ENCODE measurements around the gene SNX3. TPM values are rescaled to one million over a fixed set of nuclear protein-coding genes. Genes with fewer than 3 reads are reported as not detected.

Gene SNX3
- polyA plus RNA-seq, 2 donors: 149 to 178 TPM

GRCh38 chr6:108222504-108222903 lies 38.3 kb downstream of the SNX3 start:
- peaks cover 2 to 6% of the 10 kb centered on the region in 2 donors for H3K36me3 ChIP-seq (ENCODE audit: control insufficient read depth in 2 of 2, insufficient read depth in 2 of 2, low read length in 1 of 2)
- H3K4me1 ChIP-seq (ENCODE audit: control insufficient read depth in 2 of 2, insufficient read depth in 2 of 2, low read length in 1 of 2): no peaks in the 10 kb centered on the region
- H3K4me3 ChIP-seq (ENCODE audit: low read depth in 1 of 2, low read length in 2 of 2): no peak overlapping the region
- H3K27me3 ChIP-seq (ENCODE audit: control insufficient read depth in 1 of 2, insufficient read depth in 2 of 2, low read length in 2 of 2): no peaks in the 10 kb centered on the region
- H3K27ac ChIP-seq (ENCODE audit: low read depth in 2 of 2, low read length in 1 of 2): no peak overlapping the region
- H3K9me3 ChIP-seq (ENCODE audit: control insufficient read depth in 2 of 2, insufficient read depth in 1 of 2, low read depth in 1 of 2, low read length in 1 of 2): no peaks in the 10 kb centered on the region
- WGBS, 2 donors: 50 to 52% methylated on average over 1 of the region's 1 CpG

GRCh38 chr6:108222064-108222463 lies 38.8 kb downstream of the SNX3 start:
- 91 to 93% methylated on average over 2 of the region's 2 CpGs for WGBS, 2 donors
- H3K36me3 ChIP-seq (ENCODE audit: control insufficient read depth in 2 of 2, insufficient read depth in 2 of 2, low read length in 1 of 2): peaks cover 2 to 6% of the 10 kb centered on the region in 2 donors
- H3K27ac ChIP-seq (ENCODE audit: low read depth in 2 of 2, low read length in 1 of 2): no peak overlapping the region

GRCh38 chr6:108211671-108212070 lies 49.2 kb downstream of the SNX3 start:
- no peaks in the 10 kb centered on the region for H3K27me3 ChIP-seq (ENCODE audit: control insufficient read depth in 1 of 2, insufficient read depth in 2 of 2, low read length in 2 of 2)
- H3K4me3 ChIP-seq (ENCODE audit: low read depth in 1 of 2, low read length in 2 of 2): no peak overlapping the region
- H3K4me1 ChIP-seq (ENCODE audit: control insufficient read depth in 2 of 2, insufficient read depth in 2 of 2, low read length in 1 of 2): no peaks in the 10 kb centered on the region
- WGBS, 2 donors: 72 to 73% methylated on average over 2 of the region's 2 CpGs
- no peak overlapping the region for H3K27ac ChIP-seq (ENCODE audit: low read depth in 2 of 2, low read length in 1 of 2)
- H3K36me3 ChIP-seq (ENCODE audit: control insufficient read depth in 2 of 2, insufficient read depth in 2 of 2, low read length in 1 of 2): peaks cover 0 to 2% of the 10 kb centered on the region in 2 donors
- no peaks in the 10 kb centered on the region for H3K9me3 ChIP-seq (ENCODE audit: control insufficient read depth in 2 of 2, insufficient read depth in 1 of 2, low read depth in 1 of 2, low read length in 1 of 2)

More at GRCh38 chr6:108222064-108222463, 38.8 kb downstream of the SNX3 start:
- no peaks in the 10 kb centered on the region for H3K9me3 ChIP-seq (ENCODE audit: control insufficient read depth in 2 of 2, insufficient read depth in 1 of 2, low read depth in 1 of 2, low read length in 1 of 2)
- no peaks in the 10 kb centered on the region for H3K4me1 ChIP-seq (ENCODE audit: control insufficient read depth in 2 of 2, insufficient read depth in 2 of 2, low read length in 1 of 2)
- no peaks in the 10 kb centered on the region for H3K27me3 ChIP-seq (ENCODE audit: control insufficient read depth in 1 of 2, insufficient read depth in 2 of 2, low read length in 2 of 2)
- H3K4me3 ChIP-seq (ENCODE audit: low read depth in 1 of 2, low read length in 2 of 2): no peak overlapping the region

GRCh38 chr6:108210556-108210955 lies 50.3 kb downstream of the SNX3 start:
- no peak overlapping the region for H3K27ac ChIP-seq (ENCODE audit: low read depth in 2 of 2, low read length in 1 of 2)
- H3K27me3 ChIP-seq (ENCODE audit: control insufficient read depth in 1 of 2, insufficient read depth in 2 of 2, low read length in 2 of 2): no peaks in the 10 kb centered on the region
- 95 to 96% methylated on average over 2 of the region's 2 CpGs for WGBS, 2 donors
- H3K9me3 ChIP-seq (ENCODE audit: control insufficient read depth in 2 of 2, insufficient read depth in 1 of 2, low read depth in 1 of 2, low read length in 1 of 2): no peaks in the 10 kb centered on the region
- no peaks in the 10 kb centered on the region for H3K4me1 ChIP-seq (ENCODE audit: control insufficient read depth in 2 of 2, insufficient read depth in 2 of 2, low read length in 1 of 2)
- no peak overlapping the region for H3K4me3 ChIP-seq (ENCODE audit: low read depth in 1 of 2, low read length in 2 of 2)
- H3K36me3 ChIP-seq (ENCODE audit: control insufficient read depth in 2 of 2, insufficient read depth in 2 of 2, low read length in 1 of 2): peaks cover 0 to 2% of the 10 kb centered on the region in 2 donors

GRCh38 chr6:108209738-108210137 lies 51.1 kb downstream of the SNX3 start:
- Histone ChIP-seq H3K27me3 (ENCODE audit: control insufficient read depth in 1 of 2, insufficient read depth in 2 of 2, low read length in 2 of 2) (no peaks in the 10 kb centered on the region), H3K4me1 (ENCODE audit: control insufficient read depth in 2 of 2, insufficient read depth in 2 of 2, low read length in 1 of 2) (no peaks in the 10 kb centered on the region), H3K4me3 (ENCODE audit: low read depth in 1 of 2, low read length in 2 of 2) (no peak overlapping the region), H3K27ac (ENCODE audit: low read depth in 2 of 2, low read length in 1 of 2) (no peak overlapping the region), H3K9me3 (ENCODE audit: control insufficient read depth in 2 of 2, insufficient read depth in 1 of 2, low read depth in 1 of 2, low read length in 1 of 2) (no peaks in the 10 kb centered on the region), H3K36me3 (ENCODE audit: control insufficient read depth in 2 of 2, insufficient read depth in 2 of 2, low read length in 1 of 2) (peaks cover 0 to 2% of the 10 kb centered on the region in 2 donors)
- WGBS, 2 donors: 71 to 80% methylated on average over 5 of the region's 5 CpGs

- 94 to 97% methylated on average over 4 of the region's 4 CpGs for WGBS, 2 donors
- Histone ChIP-seq H3K27ac (ENCODE audit: low read depth in 2 of 2, low read length in 1 of 2) (no peak overlapping the region), H3K4me1 (ENCODE audit: control insufficient read depth in 2 of 2, insufficient read depth in 2 of 2, low read length in 1 of 2) (no peaks in the 10 kb centered on the region), H3K36me3 (ENCODE audit: control insufficient read depth in 2 of 2, insufficient read depth in 2 of 2, low read length in 1 of 2) (peaks cover 0 to 2% of the 10 kb centered on the region in 2 donors), H3K27me3 (ENCODE audit: control insufficient read depth in 1 of 2, insufficient read depth in 2 of 2, low read length in 2 of 2) (no peaks in the 10 kb centered on the region), H3K9me3 (ENCODE audit: control insufficient read depth in 2 of 2, insufficient read depth in 1 of 2, low read depth in 1 of 2, low read length in 1 of 2) (no peaks in the 10 kb centered on the region), H3K4me3 (ENCODE audit: low read depth in 1 of 2, low read length in 2 of 2) (no peak overlapping the region)
These were observed 53.8 kb downstream of the SNX3 start for GRCh38 chr6:108207013-108207412.

- WGBS, 2 donors: 46 to 47% methylated on average over 14 of the region's 14 CpGs
- H3K27me3 ChIP-seq (ENCODE audit: control insufficient read depth in 1 of 2, insufficient read depth in 2 of 2, low read length in 2 of 2): no peaks in the 10 kb centered on the region
These were observed 57.4 kb downstream of the SNX3 start for GRCh38 chr6:108203189-108204112.

GRCh38 chr6:108200631-108201030 lies 60.2 kb downstream of the SNX3 start:
- no peaks in the 10 kb centered on the region for H3K36me3 ChIP-seq (ENCODE audit: control insufficient read depth in 2 of 2, insufficient read depth in 2 of 2, low read length in 1 of 2)
- no peaks in the 10 kb centered on the region for H3K27me3 ChIP-seq (ENCODE audit: control insufficient read depth in 1 of 2, insufficient read depth in 2 of 2, low read length in 2 of 2)
- H3K27ac ChIP-seq (ENCODE audit: low read depth in 2 of 2, low read length in 1 of 2): no peak overlapping the region
- H3K4me3 ChIP-seq (ENCODE audit: low read depth in 1 of 2, low read length in 2 of 2): no peak overlapping the region
- WGBS, 2 donors: 51 to 56% methylated on average over 7 of the region's 7 CpGs
- no peaks in the 10 kb centered on the region for H3K9me3 ChIP-seq (ENCODE audit: control insufficient read depth in 2 of 2, insufficient read depth in 1 of 2, low read depth in 1 of 2, low read length in 1 of 2)
- H3K4me1 ChIP-seq (ENCODE audit: control insufficient read depth in 2 of 2, insufficient read depth in 2 of 2, low read length in 1 of 2): peaks cover 0 to 2% of the 10 kb centered on the region in 2 donors

More at GRCh38 chr6:108203189-108204112, 57.4 kb downstream of the SNX3 start:
- Histone ChIP-seq H3K27ac (ENCODE audit: low read depth in 2 of 2, low read length in 1 of 2) (peak overlapping the region in 1 of 2 donors; percentile 11), H3K9me3 (ENCODE audit: control insufficient read depth in 2 of 2, insufficient read depth in 1 of 2, low read depth in 1 of 2, low read length in 1 of 2) (no peaks in the 10 kb centered on the region), H3K4me1 (ENCODE audit: control insufficient read depth in 2 of 2, insufficient read depth in 2 of 2, low read length in 1 of 2) (peaks cover 0 to 2% of the 10 kb centered on the region in 2 donors), H3K36me3 (ENCODE audit: control insufficient read depth in 2 of 2, insufficient read depth in 2 of 2, low read length in 1 of 2) (no peaks in the 10 kb centered on the region), H3K4me3 (ENCODE audit: low read depth in 1 of 2, low read length in 2 of 2) (no peak overlapping the region)

- H3K27me3 ChIP-seq (ENCODE audit: control insufficient read depth in 1 of 2, insufficient read depth in 2 of 2, low read length in 2 of 2): no peaks in the 10 kb centered on the region
- H3K4me1 ChIP-seq (ENCODE audit: control insufficient read depth in 2 of 2, insufficient read depth in 2 of 2, low read length in 1 of 2): peaks cover 0 to 2% of the 10 kb centered on the region in 2 donors
- WGBS, 2 donors: 92 to 97% methylated on average over 8 of the region's 8 CpGs
- no peak overlapping the region for H3K4me3 ChIP-seq (ENCODE audit: low read depth in 1 of 2, low read length in 2 of 2)
- no peak overlapping the region for H3K27ac ChIP-seq (ENCODE audit: low read depth in 2 of 2, low read length in 1 of 2)
- H3K9me3 ChIP-seq (ENCODE audit: control insufficient read depth in 2 of 2, insufficient read depth in 1 of 2, low read depth in 1 of 2, low read length in 1 of 2): no peaks in the 10 kb centered on the region
- H3K36me3 ChIP-seq (ENCODE audit: control insufficient read depth in 2 of 2, insufficient read depth in 2 of 2, low read length in 1 of 2): no peaks in the 10 kb centered on the region
These were observed 60.7 kb downstream of the SNX3 start for GRCh38 chr6:108200186-108200585.

Data from esophagus (tissue), 2 donors.